Lung (tissue), 12 donors: Measurements from ENCODE around the gene POLR2L. TPM values are rescaled to one million over a fixed set of nuclear protein-coding genes. Genes with fewer than 3 reads are reported as not detected.

ENCODE experiments used
- ATAC-seq: fragments of 200-7000 bp; cut with Tn5 transposase; one replicate; pipeline ENCODE4 v1.9.1; 2020; ENCODE audit warnings: moderate number of reproducible peaks; ENCODE audit not compliant: insufficient read depth, low FRiP score
- DNase-seq, 3 donors: peaks; one replicate each; pipeline ENCODE4 v3.0.0-alpha.2; 2013 to 2017
- H3K27ac ChIP-seq, 2 donors: one replicate each; pipeline ENCODE4 v1.5.1; 2013; ENCODE audit warnings: mild to moderate bottlenecking in 2 of 2, moderate library complexity in 2 of 2, control low read depth in 1 of 2, inconsistent platforms in 1 of 2, low read depth in 1 of 2, low read length in 1 of 2
- H3K27me3 ChIP-seq, 3 donors: one replicate each; pipeline ENCODE4 v1.5.1; 2013; ENCODE audit warnings: low read length in 2 of 3; ENCODE audit not compliant: control insufficient read depth in 3 of 3, insufficient read depth in 3 of 3
- H3K36me3 ChIP-seq, 4 donors: one replicate each; pipeline ENCODE4 v1.5.1; 2013; ENCODE audit warnings: low read length in 4 of 4, mild to moderate bottlenecking in 1 of 4, moderate library complexity in 1 of 4; ENCODE audit not compliant: control insufficient read depth in 4 of 4, insufficient read depth in 4 of 4
- H3K4me1 ChIP-seq, 5 donors: one replicate each; pipeline ENCODE4 v1.5.1; 2013; ENCODE audit warnings: low read length in 5 of 5, mild to moderate bottlenecking in 2 of 5, moderate library complexity in 1 of 5; ENCODE audit not compliant: control insufficient read depth in 5 of 5, insufficient read depth in 5 of 5
- H3K4me3 ChIP-seq: one replicate; pipeline ENCODE4 v1.5.1; 2013; ENCODE audit warnings: mild to moderate bottlenecking, control low read depth, moderate library complexity
- H3K9ac ChIP-seq, 2 donors: one replicate each; pipeline ENCODE4 v1.5.1; 2013; ENCODE audit warnings: low read length in 2 of 2, control low read depth in 1 of 2; ENCODE audit not compliant: insufficient read depth in 1 of 2
- H3K9me3 ChIP-seq, 4 donors: one replicate each; pipeline ENCODE4 v1.5.1; 2013; ENCODE audit warnings: low read length in 3 of 4, mild to moderate bottlenecking in 1 of 4, moderate library complexity in 1 of 4; ENCODE audit not compliant: control insufficient read depth in 4 of 4, insufficient read depth in 3 of 4
- CTCF ChIP-seq: IDR thresholded peaks from 2 replicates; pipeline ENCODE4 v1.5.1; 2012; ENCODE audit warnings: mild to moderate bottlenecking; ENCODE audit errors: control extremely low read depth, extremely low read depth
- WGBS, 2 donors: extraction: QIAGEN DNeasy Blood & Tissue Kit; methylation state at CpG; one replicate each; pipeline ENCODE4 v1.1.7; 2013; 5-methylcytosine and 5-hydroxymethylcytosine counted together
- polyA plus RNA-seq, 2 donors: library from polyadenylated mRNA; stranded (reverse); fragments of 200-250 nt; gene quantifications; one replicate each; pipeline ENCODE4 v1.2.1, GENCODE V29; 2013
- total RNA-seq, 2 donors: library from RNA; depleted of rRNA in 1 of 2; stranded (reverse); fragments of >200 nt in 1 of 2; gene quantifications; one replicate each; pipeline ENCODE4 v1.2.1, GENCODE V29; 2014 to 2021
- donor health status: control.
- donor health status: control.
- donor health status: Bipolar disorder and iron deficiency.
- donor health status: healthy.
- donor health status: DM: yes; HTN: yes; CAD: no.

The POLR2L gene
- total and polyA plus RNA-seq, 4 donors: 144 to 183 (median 167) TPM

GRCh38 chr11:855330-855674, 13.0 kb upstream of the POLR2L start:
- no peak overlapping the region for H3K9ac ChIP-seq
- H3K27ac ChIP-seq: no peak overlapping the region
- no peaks in the 10 kb centered on the region for H3K27me3 ChIP-seq
- WGBS, 2 donors: 90 to 94% methylated on average over 4 to 7 of the region's 7 CpGs
- peaks cover 0 to 29% (median 12%) of the 10 kb centered on the region in 5 donors for H3K4me1 ChIP-seq
- no peak for TF ChIP-seq CTCF
- H3K4me3 ChIP-seq: no peak overlapping the region
- no peaks in the 10 kb centered on the region for H3K9me3 ChIP-seq
- peaks cover 0 to 35% (median 0%) of the 10 kb centered on the region in 4 donors for H3K36me3 ChIP-seq
- ATAC-seq (no peak), DNase-seq (no peak)

DNA sequence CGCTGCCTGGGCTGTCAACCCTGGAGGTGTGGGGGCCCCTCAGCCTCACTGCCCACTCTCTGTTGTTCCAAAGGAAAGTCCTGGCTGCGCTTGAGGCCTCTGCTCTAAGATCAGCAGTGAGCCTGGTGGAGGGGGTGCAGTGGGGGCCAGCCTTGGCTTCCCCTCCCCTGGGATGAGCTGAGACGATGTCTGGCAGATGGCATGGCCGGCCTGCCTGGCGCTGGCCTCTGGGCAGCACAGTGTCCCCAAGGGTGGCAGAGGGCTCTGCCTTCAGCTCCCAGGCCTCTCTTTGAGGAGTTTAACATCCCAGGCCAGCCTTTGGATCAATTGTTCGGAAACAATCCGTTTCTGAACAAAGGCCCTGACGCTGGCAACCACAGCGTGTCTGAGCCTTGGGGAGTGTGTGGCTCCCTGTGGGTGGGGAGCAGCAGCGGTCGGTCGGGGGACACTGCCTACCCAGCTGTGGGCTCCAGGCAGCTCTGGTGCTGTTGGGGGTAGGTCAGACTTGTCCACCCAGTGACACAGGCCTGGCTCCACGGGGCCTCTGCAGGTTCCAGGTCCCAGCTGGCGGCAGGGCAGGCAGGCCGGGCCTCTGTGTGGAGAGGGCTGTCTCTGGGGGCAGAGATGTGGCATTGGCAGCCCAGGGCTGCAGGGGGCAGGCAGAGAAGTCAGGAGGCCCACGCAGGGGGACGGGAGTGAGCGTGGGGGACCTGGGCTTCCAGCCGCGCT, 12.4 kb upstream of the POLR2L start:
- H3K4me3 ChIP-seq: no peak overlapping the region
- H3K36me3 ChIP-seq: peaks cover 0 to 35% (median 0%) of the 10 kb centered on the region in 4 donors
- WGBS, 2 donors: 90% methylated on average over 15 to 20 of the region's 20 CpGs
- no peak for TF ChIP-seq CTCF
- no peaks in the 10 kb centered on the region for H3K27me3 ChIP-seq
- H3K9ac ChIP-seq: no peak overlapping the region
- peaks cover 0 to 27% (median 16%) of the 10 kb centered on the region in 5 donors for H3K4me1 ChIP-seq
- H3K27ac ChIP-seq: no peak overlapping the region
- DNase-seq (no peak), ATAC-seq (no peak)
- no peaks in the 10 kb centered on the region for H3K9me3 ChIP-seq

GRCh38 chr11:853682-854448, 11.5 kb upstream of the POLR2L start:
- no peak overlapping the region for H3K4me3 ChIP-seq
- DNase-seq: no peak

More at GRCh38 chr11:853682-854448, 11.5 kb upstream of the POLR2L start:
- H3K9me3 ChIP-seq: no peaks in the 10 kb centered on the region
- no peak for ATAC-seq
- TF ChIP-seq CTCF: no peak
- no peak overlapping the region for H3K27ac ChIP-seq
- H3K9ac ChIP-seq: no peak overlapping the region
- WGBS, 2 donors: 93 to 94% methylated on average over 24 to 27 of the region's 27 CpGs
- peaks cover 0 to 24% (median 8%) of the 10 kb centered on the region in 5 donors for H3K4me1 ChIP-seq
- peaks cover 0 to 35% (median 0%) of the 10 kb centered on the region in 4 donors for H3K36me3 ChIP-seq
- no peaks in the 10 kb centered on the region for H3K27me3 ChIP-seq
